BJ (cell line): ENCODE measurements around the gene DEFB127. TPM values are rescaled to one million over a fixed set of nuclear protein-coding genes. Genes with fewer than 3 reads are reported as not detected.
"Not testable (repeated sequence)": the region's sequence is repeated elsewhere in the genome, so short reads cannot be mapped to it uniquely, and the experiment has no call there.

ENCODE experiments used
- CTCF ChIA-PET: fragments of 350-600 bp; formaldehyde crosslinking; extraction: SDS; loops from one replicate; lab custom pipeline; 2021; ENCODE audit warnings: antibody characterized with exemption, inconsistent platforms; lab: Yijun Ruan, JAX
- POLR2A ChIA-PET: fragments of 300-600 bp; sonication (Branson Sonifier 250); formaldehyde crosslinking; extraction: SDS; loops from one replicate; lab custom pipeline; 2021; ENCODE audit warnings: antibody characterized with exemption; lab: Charles Lee
- DNase-seq: peaks from one replicate; pipeline ENCODE4 v3.0.0-alpha.2; 2011; ENCODE audit warnings: low read depth
- H3K27me3 ChIP-seq: 2 replicates; pipeline ENCODE4 v1.6.0; 2011; ENCODE audit warnings: low read length; ENCODE audit not compliant: control insufficient read depth, insufficient read depth
- H3K36me3 ChIP-seq: 2 replicates; pipeline ENCODE4 v1.5.1; 2011; ENCODE audit warnings: low read length; ENCODE audit not compliant: control insufficient read depth, insufficient read depth
- H3K4me3 ChIP-seq: 2 replicates; pipeline ENCODE4 v1.5.1; 2011; ENCODE audit warnings: low read depth, mild to moderate bottlenecking, control low read depth, low read length
- polyA plus RNA-seq: library from polyadenylated mRNA; depleted of rRNA; stranded (reverse); fragments of >200 nt; gene quantifications from 2 replicates; pipeline ENCODE4 v1.2.3, GENCODE V29; 2011
- TF ChIP-seq, protein P1 (sequence below): IDR thresholded peaks from 2 replicates; pipeline ENCODE4 v1.5.1; 2011; ENCODE audit warnings: low read depth, mild to moderate bottlenecking, control low read depth, inconsistent platforms, low read length, moderate library complexity; ENCODE audit not compliant: insufficient read depth

Gene DEFB127
- polyA plus RNA-seq, 1 experiment: not detected

DNA sequence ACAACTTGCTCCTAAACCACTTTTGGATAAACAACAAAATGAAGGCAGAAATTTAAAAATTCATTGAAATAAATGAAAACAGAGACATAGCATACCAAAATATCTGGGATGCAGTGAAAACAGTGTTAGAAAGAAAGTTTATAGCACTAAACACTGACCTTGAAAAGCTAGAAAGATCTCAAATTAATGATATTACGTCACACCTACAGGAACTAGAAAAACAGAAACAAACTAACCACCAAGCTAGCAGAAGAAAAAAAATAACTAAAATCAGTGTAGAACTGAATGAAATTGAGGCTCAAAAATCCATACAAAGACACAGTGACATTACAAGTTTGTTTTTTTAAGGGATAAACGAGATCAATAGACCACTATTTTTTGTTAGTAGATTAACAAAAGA, 27.0 kb downstream of the DEFB127 start:
- POLR2A ChIA-PET: no interaction called here
- Histone ChIP-seq H3K36me3 (no peaks in the 10 kb centered on the region), H3K27me3 (no peaks in the 10 kb centered on the region), H3K4me3 (no peak overlapping the region)
- TF ChIP-seq, protein P1, sequence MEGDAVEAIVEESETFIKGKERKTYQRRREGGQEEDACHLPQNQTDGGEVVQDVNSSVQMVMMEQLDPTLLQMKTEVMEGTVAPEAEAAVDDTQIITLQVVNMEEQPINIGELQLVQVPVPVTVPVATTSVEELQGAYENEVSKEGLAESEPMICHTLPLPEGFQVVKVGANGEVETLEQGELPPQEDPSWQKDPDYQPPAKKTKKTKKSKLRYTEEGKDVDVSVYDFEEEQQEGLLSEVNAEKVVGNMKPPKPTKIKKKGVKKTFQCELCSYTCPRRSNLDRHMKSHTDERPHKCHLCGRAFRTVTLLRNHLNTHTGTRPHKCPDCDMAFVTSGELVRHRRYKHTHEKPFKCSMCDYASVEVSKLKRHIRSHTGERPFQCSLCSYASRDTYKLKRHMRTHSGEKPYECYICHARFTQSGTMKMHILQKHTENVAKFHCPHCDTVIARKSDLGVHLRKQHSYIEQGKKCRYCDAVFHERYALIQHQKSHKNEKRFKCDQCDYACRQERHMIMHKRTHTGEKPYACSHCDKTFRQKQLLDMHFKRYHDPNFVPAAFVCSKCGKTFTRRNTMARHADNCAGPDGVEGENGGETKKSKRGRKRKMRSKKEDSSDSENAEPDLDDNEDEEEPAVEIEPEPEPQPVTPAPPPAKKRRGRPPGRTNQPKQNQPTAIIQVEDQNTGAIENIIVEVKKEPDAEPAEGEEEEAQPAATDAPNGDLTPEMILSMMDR: no peak
- DNase-seq: no peak
- CTCF ChIA-PET: no interaction called here

DNA sequence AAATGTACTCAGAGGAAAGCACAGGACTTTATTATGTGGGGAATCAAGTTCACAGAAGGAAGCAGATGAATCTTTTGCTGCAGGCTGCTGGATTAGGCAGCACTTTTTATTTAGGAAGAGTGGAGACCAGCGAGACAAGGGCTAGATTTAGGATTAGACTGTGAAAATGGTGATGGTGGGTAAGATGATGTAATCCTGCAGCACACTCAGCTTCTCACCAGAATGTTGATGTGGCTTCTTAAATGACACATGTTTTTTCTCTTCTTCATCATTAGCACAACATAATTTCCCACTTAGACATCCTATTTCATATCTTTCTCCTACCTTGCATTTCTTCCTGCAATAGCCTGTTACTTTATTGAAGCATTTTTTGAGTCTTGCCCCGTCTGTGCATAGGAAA, 30.5 kb downstream of the DEFB127 start:
- TF ChIP-seq, protein P1: no peak
- CTCF ChIA-PET: no interaction called here
- DNase-seq: no peak

DNA sequence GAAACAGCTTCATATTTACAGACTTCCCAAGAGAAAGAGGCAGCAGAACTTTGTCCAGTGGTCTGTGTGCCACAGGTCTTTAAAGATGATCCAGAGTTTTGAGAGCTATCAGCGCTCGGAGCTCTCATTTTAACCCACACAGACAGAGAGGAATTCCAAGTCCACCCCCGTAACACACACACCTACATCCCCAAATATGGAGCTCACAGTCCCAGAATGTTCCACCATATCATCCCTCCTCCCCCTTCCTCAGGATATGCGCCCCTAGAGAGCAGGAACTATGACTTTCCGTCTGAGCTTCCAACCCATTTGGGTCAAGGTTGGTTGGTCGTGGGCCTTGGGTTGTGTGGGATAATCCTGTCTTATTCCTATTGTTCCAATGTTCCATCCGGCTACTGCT, 32.4 kb downstream of the DEFB127 start, which contains the start of gene DEFB128:
Gene DEFB128, minus strand, starts transcription at position 101 of the 400 bp plus-strand sequence. Its CDS starts 88 bp downstream, at position 13.
- Histone ChIP-seq H3K27me3 (no peaks in the 10 kb centered on the region), H3K36me3 (no peaks in the 10 kb centered on the region), H3K4me3 (no peak within 1 kb of the TSS)
- TF ChIP-seq, protein P1: no peak
- DNase-seq: no peak
- ChIA-PET POLR2A (no interaction called here), CTCF (interaction anchor here (0.9 kb wide), 1 partner anchor 10 kb away, joined by 3 read pairs; no protein-coding TSS in a partner anchor)

More for the DNA sequence above, 30.5 kb downstream of the DEFB127 start:
- POLR2A ChIA-PET: no interaction called here
- H3K4me3 ChIP-seq: no peak overlapping the region
- no peaks in the 10 kb centered on the region for H3K27me3 ChIP-seq
- no peaks in the 10 kb centered on the region for H3K36me3 ChIP-seq

DNA sequence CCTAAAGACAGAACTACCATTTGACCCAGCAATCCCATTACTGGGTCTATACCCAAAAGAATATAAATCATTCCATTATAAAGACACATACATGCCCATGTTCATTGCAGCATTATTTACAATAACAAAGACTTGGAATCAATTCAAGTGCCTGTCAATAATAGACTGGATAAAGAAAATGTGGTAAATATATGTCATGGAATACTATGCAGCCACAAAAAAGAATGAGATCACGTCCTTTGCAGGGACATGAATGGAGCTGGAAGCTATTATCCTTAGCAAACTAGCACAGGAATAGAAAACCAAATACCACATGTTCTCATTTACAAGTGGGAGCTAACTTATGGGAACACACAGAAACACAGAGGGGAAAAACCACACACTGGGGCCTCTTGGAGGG, 41.0 kb downstream of the DEFB127 start:
- CTCF ChIA-PET: interaction anchor here (1.5 kb wide), 1 partner anchor 10 kb away, joined by 3 read pairs; no protein-coding TSS in a partner anchor

DNA sequence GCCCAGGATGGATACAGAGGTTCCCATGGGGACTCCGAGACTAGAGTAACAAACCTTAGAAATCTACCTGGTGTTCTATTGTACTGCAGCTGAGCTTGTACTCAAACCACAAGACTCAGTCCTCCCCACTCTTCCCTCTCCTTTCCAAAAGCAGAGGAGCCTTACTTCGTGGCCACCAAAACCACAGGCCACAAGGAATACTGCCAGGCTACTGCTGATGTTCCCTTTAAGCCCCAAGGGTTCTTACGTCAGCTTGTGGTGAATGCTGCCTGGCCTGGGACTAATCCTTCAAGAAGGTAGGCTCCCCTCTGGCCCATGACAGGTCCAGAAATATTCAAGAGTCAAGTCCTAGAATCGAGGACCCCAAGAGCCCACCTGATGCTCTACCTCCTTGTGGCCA, 42.7 kb downstream of the DEFB127 start:
- no peak for DNase-seq
- Histone ChIP-seq H3K4me3 (no peak overlapping the region), H3K36me3 (no peaks in the 10 kb centered on the region), H3K27me3 (no peaks in the 10 kb centered on the region)
- ChIA-PET POLR2A (no interaction called here), CTCF (interaction anchor here (0.6 to 1.4 kb wide), 2 partner anchors 11 to 37 kb away, joined by 3 read pairs; no protein-coding TSS in a partner anchor)
- TF ChIP-seq, protein P1: no peak

More for the DNA sequence above, 41.0 kb downstream of the DEFB127 start:
- TF ChIP-seq, protein P1: no peak
- H3K4me3 ChIP-seq: no peak overlapping the region
- DNase-seq: no peak
- no peaks in the 10 kb centered on the region for H3K36me3 ChIP-seq
- no peaks in the 10 kb centered on the region for H3K27me3 ChIP-seq
- POLR2A ChIA-PET: no interaction called here

DNA sequence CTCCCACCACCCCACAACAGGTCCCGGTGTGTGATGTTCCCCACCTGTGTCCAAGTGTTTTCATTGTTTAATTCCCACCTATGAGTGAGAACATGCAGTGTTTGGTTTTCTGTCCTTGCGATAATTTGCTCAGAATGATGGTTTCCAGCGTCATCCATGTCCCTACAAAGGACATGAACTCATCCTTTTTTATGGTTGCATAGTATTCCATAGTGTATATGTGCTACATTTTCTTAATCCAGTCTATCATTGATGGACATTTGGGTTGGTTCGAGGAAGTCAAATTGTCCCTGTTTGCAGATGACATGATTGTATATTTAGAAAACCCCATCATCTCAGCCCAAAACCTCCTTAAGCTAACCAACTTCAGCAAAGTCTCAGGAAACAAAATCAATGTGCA, 46.4 kb downstream of the DEFB127 start:
- CTCF ChIA-PET: interaction anchor here (0.9 to 1.4 kb wide), 2 partner anchors 9 to 63 kb away, joined by 3 read pairs; no protein-coding TSS in a partner anchor
- POLR2A ChIA-PET, H3K27me3 ChIP-seq, DNase-seq, H3K4me3 ChIP-seq, H3K36me3 ChIP-seq: not testable (repeated sequence)
